H1 (cell line): ENCODE data around the gene RNF114. TPM values are rescaled to one million over a fixed set of nuclear protein-coding genes. Genes with fewer than 3 reads are reported as not detected.

ENCODE experiments used
- polyA plus RNA-seq, 7 experiments: library from polyadenylated mRNA; depleted of rRNA in 3 of 7; stranded (reverse) in 5 of 7; unstranded in 2 of 7; fragments of >200 nt in 5 of 7; fragments of 200-250 nt in 2 of 7; gene quantifications; 1 replicate in 5 of 7; 2 replicates in 1 of 7; 4 replicates in 1 of 7; pipeline versions ENCODE4 v1.2.1 to v1.2.3, GENCODE V29; 2011 to 2013; ENCODE audit warnings: missing spikeins in 2 of 7, mixed read lengths in 2 of 7
- total RNA-seq: library from RNA; stranded (reverse); fragmentation: NEBNext Ultra II Directional; extraction: Animal tissue kit (Norgen Biotek cat#: 25700); gene quantifications from 2 replicates; pipeline ENCODE4 v1.2.1, GENCODE V29; 2021
- TF ChIP-seq, protein P1 (sequence below): IDR thresholded peaks from 2 replicates; pipeline ENCODE4 v1.6.1; 2012; ENCODE audit warnings: low read length, inconsistent platforms

RNF114 gene
- total and polyA plus RNA-seq, 2 of the 8 experiments (the other 6 are each of a cell fraction or from before 2014, with no cell fraction given), result 81.7 to 89.9 TPM

DNA sequence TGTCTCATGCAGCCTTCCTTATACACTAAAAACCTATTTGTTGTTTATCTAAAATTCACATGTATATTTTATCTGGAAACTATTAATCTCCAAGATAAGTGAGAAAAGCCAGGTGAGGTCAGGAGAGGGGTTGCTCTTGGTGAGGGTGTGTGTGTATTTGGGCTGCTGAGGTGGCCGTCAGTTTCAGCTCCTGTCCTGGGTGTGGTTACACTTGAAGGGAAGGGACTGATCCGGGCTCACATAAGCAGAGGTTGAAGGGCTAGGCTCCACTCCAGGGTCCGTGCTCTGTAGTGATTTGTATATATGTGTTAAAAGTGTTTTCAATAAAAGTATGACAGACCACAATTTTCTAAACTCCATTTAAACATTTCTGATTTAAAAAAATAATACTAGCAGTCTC is 33.0 kb downstream of the RNF114 start (continued):
- TF ChIP-seq, protein P1, sequence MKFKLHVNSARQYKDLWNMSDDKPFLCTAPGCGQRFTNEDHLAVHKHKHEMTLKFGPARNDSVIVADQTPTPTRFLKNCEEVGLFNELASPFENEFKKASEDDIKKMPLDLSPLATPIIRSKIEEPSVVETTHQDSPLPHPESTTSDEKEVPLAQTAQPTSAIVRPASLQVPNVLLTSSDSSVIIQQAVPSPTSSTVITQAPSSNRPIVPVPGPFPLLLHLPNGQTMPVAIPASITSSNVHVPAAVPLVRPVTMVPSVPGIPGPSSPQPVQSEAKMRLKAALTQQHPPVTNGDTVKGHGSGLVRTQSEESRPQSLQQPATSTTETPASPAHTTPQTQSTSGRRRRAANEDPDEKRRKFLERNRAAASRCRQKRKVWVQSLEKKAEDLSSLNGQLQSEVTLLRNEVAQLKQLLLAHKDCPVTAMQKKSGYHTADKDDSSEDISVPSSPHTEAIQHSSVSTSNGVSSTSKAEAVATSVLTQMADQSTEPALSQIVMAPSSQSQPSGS, result no peak
